Measurements from ENCODE around the gene PTGS1.

DNA sequence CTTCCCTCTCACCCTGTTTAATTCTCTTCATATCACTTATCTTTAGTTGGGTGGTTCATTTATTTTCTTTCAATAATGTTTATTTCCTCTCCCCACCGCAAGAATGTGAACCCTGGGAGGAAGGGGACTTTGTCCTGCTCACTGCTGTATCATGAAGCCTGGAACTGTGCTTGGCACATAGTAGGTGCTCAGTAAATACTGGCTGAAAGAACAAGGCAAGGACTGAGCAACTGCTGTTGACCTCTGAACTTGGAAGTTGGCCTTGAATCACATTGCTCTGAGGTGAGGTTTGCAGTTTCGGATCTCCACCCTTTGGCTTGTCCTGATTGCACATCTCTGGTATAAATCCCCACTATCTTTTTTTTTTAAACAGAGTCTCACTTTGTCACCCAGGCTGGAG is 22.0 kb upstream of the PTGS1 start:
- TF ChIP-seq, protein P1, sequence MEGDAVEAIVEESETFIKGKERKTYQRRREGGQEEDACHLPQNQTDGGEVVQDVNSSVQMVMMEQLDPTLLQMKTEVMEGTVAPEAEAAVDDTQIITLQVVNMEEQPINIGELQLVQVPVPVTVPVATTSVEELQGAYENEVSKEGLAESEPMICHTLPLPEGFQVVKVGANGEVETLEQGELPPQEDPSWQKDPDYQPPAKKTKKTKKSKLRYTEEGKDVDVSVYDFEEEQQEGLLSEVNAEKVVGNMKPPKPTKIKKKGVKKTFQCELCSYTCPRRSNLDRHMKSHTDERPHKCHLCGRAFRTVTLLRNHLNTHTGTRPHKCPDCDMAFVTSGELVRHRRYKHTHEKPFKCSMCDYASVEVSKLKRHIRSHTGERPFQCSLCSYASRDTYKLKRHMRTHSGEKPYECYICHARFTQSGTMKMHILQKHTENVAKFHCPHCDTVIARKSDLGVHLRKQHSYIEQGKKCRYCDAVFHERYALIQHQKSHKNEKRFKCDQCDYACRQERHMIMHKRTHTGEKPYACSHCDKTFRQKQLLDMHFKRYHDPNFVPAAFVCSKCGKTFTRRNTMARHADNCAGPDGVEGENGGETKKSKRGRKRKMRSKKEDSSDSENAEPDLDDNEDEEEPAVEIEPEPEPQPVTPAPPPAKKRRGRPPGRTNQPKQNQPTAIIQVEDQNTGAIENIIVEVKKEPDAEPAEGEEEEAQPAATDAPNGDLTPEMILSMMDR (conservative IDR thresholded peaks at IDR 0.05 in 1 of 2, IDR thresholded peaks at IDR 0.05 in 1 of 2; ENCODE audit: extremely low read depth in 1 of 2, insufficient read depth in 1 of 2, low read depth in 1 of 2, low read length in 2 of 2) = no peak
- TF ChIP-seq EZH2 (IDR thresholded peaks at IDR 0.05; ENCODE audit: borderline replicate concordance, low read length) = no peak

Measured in mammary epithelial cell (primary cell).